Measurements from ENCODE around the gene POLDIP3.
"Not testable (repeated sequence)": the region's sequence is repeated elsewhere in the genome, so short reads cannot be mapped to it uniquely, and the experiment has no call there.

POLDIP3 gene

GRCh38 chr22:42619261-42620063 is 4.8 kb upstream of the POLDIP3 start:
- no peak for DNase-seq

DNA sequence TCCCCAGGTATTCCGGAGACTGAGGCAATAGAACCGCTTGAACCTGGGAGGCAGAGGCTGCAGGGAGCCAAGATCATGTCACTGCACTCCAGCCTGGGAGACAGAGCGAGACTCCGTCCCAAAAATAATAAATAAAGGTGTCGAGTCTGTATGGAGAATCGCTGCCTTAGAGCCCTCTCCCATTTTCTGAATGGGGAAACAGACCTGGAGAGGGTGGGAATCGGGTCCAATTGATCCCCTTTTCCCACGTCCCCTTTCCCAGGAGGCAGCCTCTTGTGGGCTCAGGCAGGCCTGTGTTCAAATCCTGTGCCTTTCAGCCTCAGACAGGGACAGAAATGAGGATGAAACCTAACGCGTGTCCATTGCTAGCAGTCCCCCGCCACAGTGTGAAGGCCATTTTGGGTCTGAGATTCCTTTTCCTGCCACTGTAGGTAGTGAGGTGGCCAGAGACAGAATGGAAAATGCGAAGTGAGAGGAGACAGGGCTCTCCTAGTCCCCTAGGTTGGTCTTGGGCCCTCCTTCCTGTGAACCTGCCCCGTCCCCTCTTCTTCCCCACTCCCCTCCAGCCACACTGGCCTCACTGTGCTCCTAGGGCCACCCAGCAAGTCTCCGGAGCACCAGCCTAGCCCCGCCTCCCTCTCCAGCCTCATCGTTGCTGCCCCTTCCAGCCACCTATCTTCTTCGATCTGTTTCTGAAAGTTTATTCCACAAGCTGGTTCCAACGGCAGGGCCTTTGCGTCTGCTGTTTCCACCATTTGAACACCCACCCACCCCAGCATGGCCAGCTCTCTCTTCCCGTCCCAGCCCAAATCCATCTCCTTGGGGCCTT is 2.7 kb upstream of the POLDIP3 start:
- no peak for DNase-seq

GRCh38 chr22:42615860-42616175 is 1.1 kb upstream of the POLDIP3 start:
- DNase-seq = peak in 1 of 6 experiments; percentile 45

- peak; percentile 60 to 98 (median 88) for DNase-seq
Measured at GRCh38 chr22:42615092-42615859, 593 bp upstream of the POLDIP3 start.

DNA sequence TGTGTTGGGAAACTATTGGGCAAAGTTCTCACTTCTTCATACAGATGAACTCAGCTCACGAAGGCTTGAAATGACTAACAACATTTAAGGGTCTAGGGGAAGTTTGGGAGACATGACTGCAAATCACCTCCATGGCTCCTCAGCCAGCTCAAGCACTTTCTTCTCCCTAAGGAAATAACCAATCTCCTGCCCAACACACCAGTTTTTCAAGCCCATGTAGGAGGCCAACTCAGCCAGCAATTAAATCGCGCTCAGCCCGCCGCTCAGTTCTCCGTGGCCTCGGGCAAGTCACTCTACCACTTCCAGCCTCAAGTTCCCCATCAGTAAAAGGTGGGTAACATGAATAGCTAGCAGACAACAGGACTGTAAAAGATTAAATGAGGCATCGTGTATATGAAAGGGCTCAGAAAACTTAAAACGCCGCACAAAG is 796 bp downstream of the POLDIP3 start:
- no peak for DNase-seq

- DNase-seq = no peak
Measured at GRCh38 chr22:42612336-42612735, 2.3 kb downstream of the POLDIP3 start.

DNA sequence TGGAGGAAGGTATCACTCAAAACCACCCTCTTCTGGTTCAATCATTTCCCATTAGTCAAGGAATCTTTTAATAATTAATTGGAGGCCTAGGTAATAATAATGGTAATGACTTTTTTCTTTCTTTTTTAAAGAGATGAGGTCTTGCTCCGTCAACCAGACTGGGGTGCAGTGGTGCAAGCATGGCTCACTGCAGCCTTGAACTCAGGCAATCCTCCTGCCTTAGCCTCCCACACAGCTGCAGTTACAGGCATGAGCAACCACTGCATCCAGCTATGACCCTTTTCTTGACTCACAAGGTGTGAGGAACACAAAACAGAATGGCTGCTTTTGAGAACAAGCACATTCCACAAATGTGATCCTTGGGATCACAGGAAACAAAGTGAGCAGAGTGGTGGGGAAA is 3.6 kb downstream of the POLDIP3 start:
- no peak for DNase-seq

GRCh38 chr22:42610186-42610585 is 4.5 kb downstream of the POLDIP3 start:
- no peak for DNase-seq

DNA sequence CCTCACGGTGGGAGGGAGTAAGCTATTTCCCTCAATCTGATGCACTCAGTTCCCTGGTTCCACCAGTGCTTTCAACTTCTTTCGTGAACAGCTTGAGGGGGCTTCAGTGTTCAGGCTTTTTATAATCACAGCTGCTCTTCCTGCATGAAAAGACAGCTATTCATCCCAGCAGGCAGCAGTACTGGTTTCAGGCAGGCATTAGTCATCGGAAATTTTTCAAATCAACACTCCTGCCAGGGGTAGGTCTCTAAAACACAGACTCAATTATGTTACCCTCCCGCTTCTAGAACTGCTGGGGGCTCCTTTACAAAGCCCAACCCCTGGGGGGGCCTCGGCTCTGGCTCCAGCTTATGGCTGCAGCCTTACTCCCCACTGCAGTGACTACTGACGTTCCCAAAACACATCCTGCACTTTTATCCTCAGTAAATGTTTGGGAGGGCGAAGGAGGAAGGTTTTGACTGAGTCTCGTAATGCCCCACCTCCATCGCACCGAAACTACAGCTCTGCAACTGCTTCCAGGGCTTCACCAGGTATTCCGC is 5.8 kb downstream of the POLDIP3 start:
- DNase-seq = no peak

DNA sequence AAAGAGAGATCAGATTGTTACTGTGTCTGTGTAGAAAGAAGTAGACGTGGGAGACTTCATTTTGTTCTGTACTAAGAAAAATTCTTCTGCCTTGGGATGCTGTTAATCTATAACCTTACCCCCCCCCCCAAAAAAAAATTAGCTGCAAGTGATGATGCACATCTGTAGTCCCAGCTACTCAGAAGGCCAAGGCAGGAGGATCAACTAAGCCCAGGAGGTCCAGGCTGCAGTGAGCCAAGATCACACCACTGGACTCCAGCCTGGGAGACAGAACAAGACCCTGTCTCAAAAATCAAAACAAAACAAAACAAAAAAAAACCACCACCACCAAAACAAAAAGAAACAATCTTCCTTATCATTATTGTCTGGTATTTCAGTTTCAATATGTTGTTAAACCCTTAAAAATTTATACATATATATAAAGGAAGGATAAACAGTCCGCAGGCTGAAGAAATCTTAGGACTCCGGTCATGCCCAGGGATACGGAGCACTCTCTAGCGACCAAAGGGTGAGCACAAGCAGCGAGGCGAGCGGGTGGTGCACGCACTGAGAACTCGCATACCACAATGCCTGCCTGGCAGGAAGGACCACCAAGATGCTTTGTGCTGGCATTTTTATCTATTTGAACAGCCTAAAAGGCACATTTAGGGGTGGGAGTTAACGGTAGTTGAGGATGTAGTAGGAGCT is 6.4 kb downstream of the POLDIP3 start:
- DNase-seq = no peak

- not testable (repeated sequence) for DNase-seq
Measured at GRCh38 chr22:42607641-42608040, 7.0 kb downstream of the POLDIP3 start.

- no peak for DNase-seq
Measured at GRCh38 chr22:42604403-42604802, 10.3 kb downstream of the POLDIP3 start.

- no peak for DNase-seq
Measured at GRCh38 chr22:42603427-42603826, 11.3 kb downstream of the POLDIP3 start.

DNA sequence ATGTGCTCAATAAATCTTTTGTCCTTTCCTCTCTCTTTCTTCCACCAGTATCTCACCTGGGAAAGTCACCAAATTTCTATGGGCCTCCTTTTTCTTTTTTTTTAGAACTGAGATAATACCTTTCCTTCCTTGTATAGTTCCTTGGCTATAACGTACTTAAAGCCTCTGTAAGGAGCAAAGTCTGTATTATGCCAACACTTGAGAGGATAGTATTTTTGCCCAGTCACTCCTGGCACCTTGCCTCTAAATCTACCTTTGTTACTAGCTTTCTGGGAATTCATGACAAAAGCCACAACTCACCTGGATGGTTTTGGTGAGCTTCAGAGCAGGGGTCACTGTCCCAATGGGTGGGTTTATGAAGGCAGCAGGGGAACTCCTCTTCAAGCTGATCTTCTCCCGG is 12.2 kb downstream of the POLDIP3 start:
- DNase-seq = no peak

GRCh38 chr22:42601879-42602465 is 12.7 kb downstream of the POLDIP3 start:
- DNase-seq = no peak

DNA sequence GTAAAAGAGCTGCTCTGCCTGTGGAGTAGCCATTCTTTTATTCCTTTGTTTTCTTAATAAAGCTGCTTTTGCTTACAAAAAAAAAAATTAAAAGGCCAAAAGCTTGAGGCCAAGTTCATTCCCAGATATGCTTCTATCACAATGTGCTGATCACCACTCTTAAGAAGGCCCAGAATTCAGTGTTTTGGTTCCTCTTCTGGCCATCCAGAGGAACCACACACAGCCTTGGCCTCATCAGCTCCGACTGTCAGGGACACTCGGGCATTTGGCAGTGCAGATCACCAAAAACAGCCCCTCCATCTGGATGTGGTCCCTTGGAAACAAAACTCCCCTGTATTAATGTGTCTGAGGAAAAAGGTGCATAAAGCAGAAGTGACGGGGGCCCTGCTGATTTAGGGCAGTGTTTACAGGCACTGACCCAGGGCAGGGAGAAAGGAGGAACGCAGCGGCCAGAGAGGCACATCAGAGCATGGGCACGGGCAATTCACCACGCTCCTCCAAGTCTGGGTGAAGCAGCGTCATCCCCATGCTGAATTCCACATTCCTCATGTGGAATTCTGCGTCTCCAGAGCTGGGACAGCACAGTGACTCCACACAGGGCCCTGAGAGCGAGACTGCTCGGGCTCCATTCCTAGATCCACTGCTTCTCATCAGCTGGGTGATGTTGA is 17.7 kb downstream of the POLDIP3 start:
- DNase-seq = no peak

GRCh38 chr22:42596336-42596735 is 18.3 kb downstream of the POLDIP3 start:
- no peak for DNase-seq

DNA sequence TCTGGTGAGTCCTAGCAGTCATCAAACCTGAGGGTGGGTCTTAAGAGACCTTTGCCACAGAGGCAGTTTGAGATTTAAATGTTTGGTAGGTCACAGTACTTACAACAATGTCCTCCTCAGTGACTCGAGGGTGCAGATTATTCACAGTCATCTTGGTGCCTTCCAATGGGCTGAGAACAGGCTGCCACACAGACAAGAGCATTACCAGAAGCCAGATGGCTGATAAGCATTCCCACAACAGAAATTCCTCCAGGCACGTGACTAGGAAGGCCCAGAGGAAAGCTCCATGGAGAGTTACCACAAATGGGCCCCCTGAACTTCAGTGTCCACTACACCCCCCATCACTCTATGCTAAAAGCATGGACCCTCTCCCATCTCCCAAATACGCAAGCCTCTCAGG is 19.2 kb downstream of the POLDIP3 start:
- no peak for DNase-seq

DNA sequence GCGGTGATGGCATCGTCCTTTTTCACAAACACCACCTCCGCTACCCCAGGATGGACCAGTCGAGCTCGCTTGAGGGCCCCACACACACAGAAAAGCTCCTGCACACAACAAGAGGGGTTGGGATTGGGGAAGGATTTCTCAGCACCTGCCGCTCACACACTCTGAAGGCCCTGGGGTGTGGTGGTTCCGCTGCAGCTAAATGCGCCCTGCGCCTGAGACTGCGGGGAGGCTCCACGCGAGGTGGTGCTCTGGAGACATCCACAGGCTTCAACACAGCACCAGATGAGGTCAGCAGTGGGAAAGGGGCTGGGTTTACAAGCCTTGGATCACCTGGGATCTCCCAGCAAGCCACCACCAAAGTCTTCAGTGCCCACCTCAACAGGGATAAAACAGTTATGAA is 22.7 kb downstream of the POLDIP3 start:
- no peak for DNase-seq

- no peak for DNase-seq
Measured at GRCh38 chr22:42587588-42588175, 27.0 kb downstream of the POLDIP3 start.

- no peak for DNase-seq
Measured at GRCh38 chr22:42586381-42586780, 28.3 kb downstream of the POLDIP3 start.
